HG03045 (cell line): ENCODE measurements around the gene FBXW11.

ENCODE experiments used
- ATAC-seq: cut with Tn5 transposase; IDR thresholded peaks from one replicate; pipeline ENCODE4 v1.9.1; 2021; ENCODE audit warnings: mild to moderate bottlenecking, moderate library complexity; ENCODE audit not compliant: unreplicated experiment

Gene FBXW11

DNA sequence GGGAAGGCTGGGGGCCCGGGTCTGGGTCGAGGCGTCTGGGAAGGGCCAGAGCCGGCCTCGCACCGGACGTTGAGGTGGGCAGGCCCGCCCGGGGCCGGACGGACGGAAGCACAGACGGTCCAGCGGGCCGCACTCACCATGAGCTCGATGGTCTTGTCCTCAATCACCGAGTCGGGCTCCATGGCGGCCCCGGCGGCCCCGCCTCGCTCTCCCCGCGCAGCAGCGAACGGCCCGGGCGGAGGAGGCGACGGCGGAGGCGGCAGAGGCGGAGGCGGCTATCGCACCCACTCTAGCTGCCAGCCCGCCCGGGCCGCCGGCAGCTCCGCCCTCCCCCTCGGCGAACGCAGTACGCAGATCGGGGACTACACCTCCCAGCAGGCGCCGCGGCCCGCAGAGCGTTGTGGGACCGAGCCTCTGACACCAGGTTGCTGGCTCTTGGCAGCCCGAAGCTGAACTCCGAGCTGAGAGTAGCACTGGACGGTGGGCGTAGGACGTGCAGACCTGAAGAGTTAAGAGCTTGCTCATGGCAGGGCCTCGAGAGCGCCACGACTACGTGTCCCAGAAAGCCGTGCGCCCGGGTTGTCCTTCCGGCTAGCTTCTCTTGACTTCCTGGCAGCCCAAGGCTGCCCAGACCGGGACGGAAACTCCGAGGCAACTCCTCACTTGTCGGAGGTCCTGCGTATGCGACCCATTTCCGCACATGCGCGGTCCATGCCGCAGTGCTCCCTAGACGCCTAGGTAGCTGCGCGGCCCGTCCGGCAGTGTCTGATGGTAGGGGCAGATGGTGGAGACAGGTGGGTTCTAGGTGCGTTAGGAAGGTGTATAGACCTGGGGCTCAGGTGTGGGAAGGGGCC lies at the start of gene FBXW11:
Gene FBXW11, minus strand, starts transcription at position 318 of the 854 bp plus-strand sequence. Its CDS starts 136 bp downstream, at position 182.
- ATAC-seq = peak; percentile 85

DNA sequence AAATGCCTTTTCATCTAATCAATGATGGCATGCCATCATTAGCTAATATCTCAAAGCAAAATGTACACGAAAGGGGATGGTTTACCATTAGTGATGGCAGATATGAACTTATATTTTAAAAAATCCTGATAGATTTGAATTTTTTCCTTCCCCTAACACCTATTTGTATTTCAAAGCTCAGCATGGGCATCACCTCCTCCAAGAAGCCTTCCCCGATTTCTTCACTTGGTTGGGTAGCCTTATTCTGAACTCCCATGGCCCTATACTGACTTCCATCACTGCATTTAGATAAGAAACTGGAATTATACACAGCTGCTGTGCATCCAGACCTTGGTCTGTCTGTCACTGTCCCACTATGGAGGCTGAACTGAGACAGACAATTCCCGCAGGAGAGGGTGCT lies 49.6 kb upstream of the FBXW11 start:
- no peak for ATAC-seq

DNA sequence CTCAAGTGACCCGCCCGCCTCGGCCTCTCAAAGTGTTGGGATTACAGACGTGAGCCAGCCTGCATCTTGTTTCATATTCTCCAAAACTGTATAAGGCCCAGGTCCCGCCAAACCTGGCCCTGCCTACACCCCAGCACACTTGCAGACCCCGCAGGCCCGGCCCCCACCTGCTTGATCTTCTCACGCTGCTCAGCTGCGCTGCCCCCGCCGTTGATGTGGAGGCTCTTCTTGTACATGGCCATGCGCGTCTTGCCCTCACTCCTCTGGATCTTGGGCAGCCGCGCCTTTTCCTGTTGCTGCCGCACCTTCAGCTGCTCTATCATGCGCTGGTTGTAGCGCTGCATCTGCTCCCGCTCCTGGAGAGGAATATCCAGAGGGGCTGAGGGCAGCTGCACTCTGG lies 49.0 kb upstream of the FBXW11 start:
- ATAC-seq = no peak

DNA sequence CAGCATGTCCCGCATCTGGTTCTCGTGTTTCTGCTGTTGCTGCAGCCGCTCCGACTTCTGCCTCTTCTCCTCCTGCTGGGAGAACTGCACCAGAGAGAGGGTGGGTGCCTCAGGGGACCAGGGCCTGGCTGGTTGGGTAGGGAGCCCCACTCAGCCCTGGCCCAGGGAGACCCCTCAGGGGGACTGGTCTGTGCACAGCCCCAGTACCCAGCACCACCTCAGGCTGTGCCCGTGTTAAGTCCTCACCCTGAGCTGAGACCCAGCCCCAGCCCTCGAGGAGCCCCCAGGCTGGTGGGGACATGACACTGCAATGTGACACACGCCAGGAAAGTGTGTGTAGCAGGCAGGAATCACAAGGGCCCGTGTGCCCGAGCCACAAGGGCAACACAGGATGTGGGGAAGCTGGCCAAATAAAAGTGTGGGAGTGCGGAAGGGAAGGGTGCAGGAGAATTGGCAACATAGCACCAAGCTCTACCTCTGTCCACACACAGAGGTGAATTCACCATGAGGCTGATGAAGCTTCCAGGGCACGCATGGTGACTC lies 48.2 kb upstream of the FBXW11 start:
- ATAC-seq = no peak

GRCh38 chr5:172052450-172053236 lies 46.2 kb upstream of the FBXW11 start:
- no peak for ATAC-seq

- ATAC-seq = no peak
Measured at GRCh38 chr5:172051643-172052339, 45.4 kb upstream of the FBXW11 start.

GRCh38 chr5:172050080-172050479 lies 43.6 kb upstream of the FBXW11 start:
- no peak for ATAC-seq

GRCh38 chr5:172049226-172049796 lies 42.9 kb upstream of the FBXW11 start:
- ATAC-seq = no peak

DNA sequence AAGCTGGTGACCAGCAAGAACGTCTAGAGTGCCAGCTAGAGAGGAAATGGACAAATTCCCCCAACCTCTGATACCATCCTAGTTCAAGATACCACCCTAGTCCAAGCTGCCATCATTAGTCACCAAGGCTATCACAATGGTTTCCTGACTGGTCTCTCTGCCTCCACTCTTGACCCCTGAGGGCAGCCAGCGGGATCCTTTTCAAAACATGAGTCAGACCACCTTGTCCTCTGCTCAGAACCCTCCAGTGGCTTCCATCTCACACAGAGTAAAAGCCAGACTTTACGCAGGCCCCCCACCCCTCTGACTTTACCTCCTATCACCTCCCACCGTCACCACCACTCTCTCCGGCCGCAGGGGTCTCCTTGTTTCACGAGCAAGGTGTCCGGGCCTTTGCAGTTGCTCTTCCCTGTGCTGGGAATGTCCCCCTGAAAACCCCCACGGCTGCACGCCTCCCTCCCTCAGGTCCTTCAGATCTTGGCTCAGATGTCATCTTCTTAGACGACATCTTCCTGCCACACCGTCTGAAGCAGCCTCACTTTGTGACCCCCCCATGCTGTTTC lies 42.2 kb upstream of the FBXW11 start:
- ATAC-seq = no peak

- ATAC-seq = no peak
Measured at GRCh38 chr5:172048170-172048422, 41.7 kb upstream of the FBXW11 start.

DNA sequence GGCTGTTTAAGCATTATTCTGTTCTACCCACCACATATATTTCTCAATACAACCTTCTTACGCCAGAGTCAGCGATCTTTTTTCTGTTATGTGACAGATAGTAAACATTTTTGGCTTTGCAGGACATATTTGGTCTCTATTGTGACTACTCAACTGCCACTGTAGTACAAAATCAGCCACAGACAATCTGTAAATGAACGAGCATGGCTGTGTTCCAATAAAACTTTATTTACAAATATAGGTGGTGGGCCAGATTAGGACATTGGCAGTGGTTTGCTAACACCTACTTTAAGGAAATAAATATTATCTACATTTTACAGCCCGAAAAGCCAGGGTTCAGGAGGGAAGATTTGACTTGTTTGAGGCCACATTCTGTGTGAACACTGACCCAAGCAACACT lies 40.2 kb upstream of the FBXW11 start:
- no peak for ATAC-seq

DNA sequence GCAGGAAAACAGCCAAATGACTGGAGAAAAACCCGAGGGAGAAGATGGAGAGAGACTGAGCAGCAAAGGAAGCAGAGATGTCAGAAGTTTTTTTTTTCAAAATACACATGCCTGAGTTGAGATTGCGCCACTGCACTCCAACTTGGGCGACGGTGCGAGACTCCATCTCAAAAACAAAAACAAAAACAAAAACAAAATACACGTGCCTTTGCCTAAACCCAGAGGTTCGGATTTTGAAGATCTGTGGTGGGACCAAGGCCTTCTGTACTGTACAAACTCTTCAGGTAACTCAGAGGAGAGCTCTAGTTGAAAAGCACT lies 38.8 kb upstream of the FBXW11 start:
- no peak for ATAC-seq

DNA sequence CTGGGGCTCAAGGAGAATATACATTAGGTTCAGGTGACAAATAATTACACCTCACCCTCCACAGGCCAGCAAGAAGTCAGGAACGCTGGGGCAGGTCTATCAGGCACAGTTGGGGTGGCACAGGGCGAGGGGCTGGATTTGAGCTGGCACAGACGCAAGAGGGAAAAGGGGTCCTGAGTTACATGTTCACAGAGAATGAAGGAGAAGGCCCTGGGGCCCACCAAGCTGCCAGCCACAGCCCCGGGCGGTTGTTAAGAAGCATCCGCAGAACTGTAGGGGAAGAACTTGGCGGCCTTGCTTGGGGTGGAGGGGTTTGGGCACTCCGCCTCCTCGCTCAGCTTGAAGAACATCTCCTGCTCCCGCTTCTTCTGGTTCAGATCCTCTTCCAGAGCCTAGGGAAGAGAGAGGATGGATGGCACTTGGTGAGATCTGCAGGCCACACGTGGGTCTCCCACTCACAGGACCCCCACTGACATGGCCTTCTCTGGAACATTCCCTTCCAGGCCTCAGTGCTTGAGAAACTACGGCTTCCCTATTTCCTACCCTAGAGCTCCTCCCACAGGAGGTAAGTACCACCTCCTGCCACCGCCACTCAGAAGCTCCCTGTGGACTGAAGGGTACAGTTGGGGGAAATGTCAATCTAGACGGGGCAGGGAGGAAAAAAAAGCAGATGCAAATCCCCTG lies 38.3 kb upstream of the FBXW11 start:
- no peak for ATAC-seq

DNA sequence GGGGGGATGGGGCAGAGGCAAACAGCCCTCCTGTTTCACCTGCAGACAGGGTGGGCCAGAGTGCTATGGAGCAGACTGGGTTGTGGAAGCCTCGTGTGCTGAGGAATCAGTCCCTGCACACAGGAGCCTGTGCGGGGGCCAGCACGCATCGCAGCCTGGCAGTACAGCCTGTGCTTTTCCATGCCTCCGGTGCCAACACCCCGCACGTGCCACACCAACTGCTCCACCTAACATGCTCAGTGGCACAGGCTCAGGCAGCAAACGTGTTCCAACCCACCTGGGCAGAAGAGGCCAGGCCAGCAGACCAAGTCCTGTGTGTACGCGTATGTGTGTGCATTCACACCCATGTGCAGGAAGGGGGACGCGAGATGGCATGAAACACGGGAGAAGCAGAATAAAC lies 37.4 kb upstream of the FBXW11 start:
- ATAC-seq = no peak

DNA sequence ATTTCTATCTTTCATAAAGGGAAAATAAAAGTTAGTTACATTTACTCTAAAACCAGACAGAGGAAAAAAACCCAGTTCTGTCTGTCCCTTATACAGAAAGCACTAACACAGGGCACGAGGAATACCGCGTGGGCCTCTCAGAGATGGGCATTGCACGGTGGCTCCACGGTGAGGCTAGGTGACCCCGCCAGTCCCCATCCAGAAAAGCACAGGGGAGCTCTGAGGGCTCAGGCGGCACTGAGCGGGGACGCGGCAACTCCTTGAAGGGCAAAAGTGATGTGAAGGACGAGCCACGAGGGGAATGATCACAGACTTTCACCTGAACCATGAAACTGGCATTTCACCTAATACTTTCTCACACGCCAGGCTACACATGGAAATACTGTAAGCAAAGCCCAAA lies 35.7 kb upstream of the FBXW11 start:
- no peak for ATAC-seq

- no peak for ATAC-seq
Measured at GRCh38 chr5:172038167-172038566, 31.7 kb upstream of the FBXW11 start.

DNA sequence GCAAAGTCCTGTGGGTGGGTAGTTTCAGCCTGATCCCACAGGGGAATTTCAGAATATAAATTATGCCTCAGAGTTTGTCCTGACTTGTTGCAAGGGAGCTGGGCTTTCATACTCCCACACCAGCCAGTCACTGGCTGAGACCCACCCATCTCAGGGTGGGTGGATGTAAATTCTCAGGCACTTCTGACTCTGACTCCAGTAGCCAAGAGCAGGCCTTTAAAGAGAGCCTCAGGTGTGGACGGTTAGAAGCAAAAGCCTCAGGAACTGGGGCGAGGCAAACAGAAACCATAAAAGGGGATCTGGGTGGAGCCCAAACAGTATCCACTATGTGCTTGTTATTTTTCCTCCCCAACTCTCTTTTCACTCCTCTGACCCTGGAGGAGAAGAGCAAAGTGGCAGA lies 28.6 kb upstream of the FBXW11 start:
- ATAC-seq = peak; percentile 93

GRCh38 chr5:172031894-172032461 lies 25.5 kb upstream of the FBXW11 start:
- ATAC-seq = no peak

GRCh38 chr5:172029876-172030275 lies 23.4 kb upstream of the FBXW11 start:
- ATAC-seq = no peak

GRCh38 chr5:172028167-172028566 lies 21.7 kb upstream of the FBXW11 start:
- no peak for ATAC-seq
